HG02884 (cell line): ENCODE results near the gene C1D.
"Not testable (repeated sequence)": the region's sequence is repeated elsewhere in the genome, so short reads cannot be mapped to it uniquely, and the experiment has no call there.

Source experiments
- ATAC-seq: cut with Tn5 transposase; IDR thresholded peaks from one replicate; pipeline ENCODE4 v1.9.1; 2021; ENCODE audit warnings: mild to moderate bottlenecking, moderate library complexity; ENCODE audit not compliant: unreplicated experiment

C1D gene, protein sequence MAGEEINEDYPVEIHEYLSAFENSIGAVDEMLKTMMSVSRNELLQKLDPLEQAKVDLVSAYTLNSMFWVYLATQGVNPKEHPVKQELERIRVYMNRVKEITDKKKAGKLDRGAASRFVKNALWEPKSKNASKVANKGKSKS

DNA sequence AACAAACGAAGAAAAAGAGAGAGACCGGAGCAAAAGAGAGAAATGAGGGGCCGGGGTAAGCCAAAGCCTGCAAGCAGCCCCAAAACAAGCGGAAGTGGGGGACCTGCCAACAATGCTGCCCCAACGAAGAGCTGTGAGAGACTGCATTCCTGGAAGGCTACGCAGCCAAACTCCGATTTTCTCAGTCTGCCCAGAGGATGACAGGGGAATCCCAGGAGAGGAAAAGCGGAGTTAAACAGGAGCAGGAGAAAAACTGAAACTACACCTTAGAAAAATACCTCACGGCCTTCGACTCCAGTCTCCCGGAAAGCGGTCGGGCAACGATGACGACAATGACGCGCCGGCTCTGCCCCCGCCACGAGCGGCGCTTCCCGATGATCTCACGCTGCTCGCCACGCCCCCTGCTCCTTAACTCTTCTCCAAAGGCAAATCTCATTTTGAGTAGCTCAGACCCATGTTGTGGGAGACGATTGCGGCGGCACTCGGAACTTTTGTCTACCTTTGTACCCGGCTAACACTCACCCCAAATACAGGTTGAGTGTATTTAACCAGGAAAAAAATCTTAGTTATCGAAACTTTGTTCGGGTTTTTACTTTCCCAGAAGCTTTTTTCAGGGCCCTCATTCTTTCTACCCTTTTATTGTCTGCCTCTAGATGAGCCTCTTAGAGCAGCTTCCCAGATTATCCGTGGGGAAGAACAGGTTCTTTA is at the start of gene C1D:
Gene C1D (minus strand): TSS at position 325 of the 708 bp plus-strand sequence. CDS start 15,694 bp downstream, outside the sequence.
- peak; percentile 93 for ATAC-seq

DNA sequence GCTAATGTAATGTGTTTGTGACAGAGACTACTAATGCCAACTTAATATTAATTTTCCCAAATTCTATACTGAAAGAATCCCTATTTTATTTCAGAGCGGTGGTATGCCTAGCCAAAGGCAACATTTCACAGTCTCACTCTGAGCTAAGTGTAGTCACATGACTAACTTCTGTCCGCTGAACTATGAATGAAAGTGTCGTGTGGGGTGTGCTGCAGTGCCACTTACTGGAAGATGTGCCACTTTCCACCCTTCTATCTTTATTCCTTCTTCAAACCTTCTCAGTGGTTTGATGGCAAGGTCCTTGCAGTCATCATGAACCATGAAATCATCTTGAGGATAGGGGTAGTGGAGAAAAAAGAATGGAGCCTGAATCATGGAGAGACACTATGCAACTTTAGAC is 47.3 kb upstream of the C1D start:
- peak; percentile 87 for ATAC-seq

DNA sequence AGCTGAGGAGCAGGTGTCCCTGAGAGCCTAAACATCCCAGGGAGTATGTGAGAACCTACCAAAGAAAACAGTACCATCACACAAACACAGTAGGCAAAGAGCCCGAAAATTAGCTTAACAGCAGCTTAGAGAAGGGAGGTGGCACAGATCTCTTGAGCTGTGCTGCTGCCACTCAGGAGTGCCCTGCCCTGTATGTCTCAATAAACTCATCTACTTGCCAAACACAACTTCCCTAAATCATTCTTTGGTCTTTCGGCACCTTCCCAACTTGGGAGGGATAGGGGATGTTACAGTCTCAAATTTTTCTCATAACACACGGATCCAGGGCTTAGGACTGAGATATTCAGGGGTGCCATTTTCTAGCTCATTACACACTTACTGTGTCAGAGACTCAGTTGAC is 45.3 kb upstream of the C1D start:
- no peak for ATAC-seq

- no peak for ATAC-seq
Observed at GRCh38 chr2:68107475-68107874, 44.7 kb upstream of the C1D start.

DNA sequence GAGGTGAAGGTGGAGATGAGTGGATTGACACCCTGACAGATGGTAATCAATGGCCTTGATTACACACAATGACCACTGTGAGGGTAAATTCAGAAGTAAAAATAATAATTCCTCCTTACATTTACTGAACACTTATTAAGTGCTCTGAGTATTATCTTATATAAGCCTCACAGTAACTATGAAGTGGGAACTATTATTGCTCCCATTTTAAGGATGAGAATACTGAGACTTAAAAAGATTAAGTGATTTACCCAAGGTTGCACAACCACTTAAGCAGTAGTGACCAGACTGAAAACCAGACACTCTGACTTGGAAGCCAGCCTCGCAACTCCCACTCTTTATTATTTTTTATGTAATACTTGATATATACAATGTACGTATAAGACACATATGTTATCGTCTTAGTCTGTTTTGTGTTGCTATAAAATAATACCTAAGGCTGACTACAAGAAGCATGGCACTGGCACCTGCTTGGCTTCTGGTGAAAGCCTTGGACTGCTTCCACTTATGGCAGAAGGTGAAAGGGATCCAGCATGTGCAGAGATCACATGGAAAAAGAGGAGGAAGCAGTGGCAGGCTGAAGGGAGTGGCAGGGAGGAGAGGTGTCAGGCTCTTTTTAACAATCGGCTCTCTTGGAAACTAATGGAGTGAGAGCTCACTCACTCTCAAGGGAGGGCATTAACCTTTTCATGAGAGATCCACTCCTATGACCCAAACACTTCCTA is 41.5 kb upstream of the C1D start:
- no peak for ATAC-seq

DNA sequence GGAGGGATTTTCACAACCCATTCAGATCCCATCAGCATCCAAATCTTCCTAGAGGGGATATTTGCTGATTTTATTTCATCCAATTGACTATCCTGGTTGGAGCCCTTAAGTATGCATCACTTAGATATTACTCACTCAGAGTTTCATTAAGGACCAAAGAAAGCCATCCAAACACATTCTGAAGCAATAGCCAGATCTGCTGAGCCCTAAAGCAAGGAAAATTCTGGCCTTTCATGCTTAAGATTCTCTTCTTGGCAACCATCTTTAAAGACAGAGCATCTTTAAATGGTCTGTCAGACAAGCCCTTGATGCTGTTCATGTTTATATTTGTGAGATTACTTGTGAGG is 40.9 kb upstream of the C1D start:
- no peak for ATAC-seq

DNA sequence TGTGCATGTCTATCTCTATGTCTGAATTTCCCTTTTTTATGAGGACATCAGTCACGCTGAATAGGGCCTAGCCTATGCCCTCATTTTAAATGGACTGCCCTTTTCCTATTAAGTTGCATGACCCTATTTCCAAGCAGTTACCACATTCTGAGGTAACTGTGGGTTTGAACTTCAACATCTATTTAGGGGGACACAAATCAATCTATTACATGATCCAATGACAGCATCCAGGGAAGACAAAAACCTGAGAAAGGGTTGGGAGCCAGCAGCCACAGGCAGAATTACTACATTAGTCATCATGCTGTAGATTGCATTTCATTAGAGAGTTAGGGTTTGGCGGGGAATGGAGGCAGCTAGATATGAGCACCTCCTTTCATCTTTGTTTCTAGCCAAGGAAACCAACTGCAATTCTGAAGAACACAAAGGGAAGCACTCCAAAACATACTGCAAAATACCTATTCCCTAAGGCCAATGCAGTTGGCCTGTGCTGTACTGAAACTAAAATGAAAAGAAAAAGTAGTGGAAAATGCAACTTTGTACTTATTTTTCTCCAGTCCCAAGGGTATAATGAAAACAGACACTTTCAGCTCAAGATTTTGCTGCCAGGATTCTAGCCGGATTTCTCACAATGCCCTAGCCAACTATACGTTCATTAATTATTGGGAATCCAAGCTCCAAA is 40.4 kb upstream of the C1D start:
- no peak for ATAC-seq

DNA sequence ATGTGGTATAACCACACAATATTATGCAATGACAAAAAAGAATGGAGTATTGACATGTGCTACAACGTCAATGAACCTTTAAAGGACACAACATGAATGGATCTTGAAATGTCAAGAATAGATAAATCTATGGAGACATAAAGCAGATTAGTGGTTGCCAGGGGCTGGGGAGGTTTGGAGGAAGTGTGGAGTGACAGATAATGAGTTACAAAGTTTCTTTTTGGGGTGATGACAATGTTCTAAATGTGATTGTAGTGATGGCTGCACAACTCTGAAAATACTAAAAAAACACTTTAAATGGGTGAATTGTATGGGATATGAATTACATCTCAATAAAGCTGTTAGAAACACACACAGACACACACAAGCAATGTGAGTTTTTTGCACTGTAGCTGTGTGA is 37.4 kb upstream of the C1D start:
- ATAC-seq = no peak

GRCh38 chr2:68099260-68099659 is 36.5 kb upstream of the C1D start:
- no peak for ATAC-seq

DNA sequence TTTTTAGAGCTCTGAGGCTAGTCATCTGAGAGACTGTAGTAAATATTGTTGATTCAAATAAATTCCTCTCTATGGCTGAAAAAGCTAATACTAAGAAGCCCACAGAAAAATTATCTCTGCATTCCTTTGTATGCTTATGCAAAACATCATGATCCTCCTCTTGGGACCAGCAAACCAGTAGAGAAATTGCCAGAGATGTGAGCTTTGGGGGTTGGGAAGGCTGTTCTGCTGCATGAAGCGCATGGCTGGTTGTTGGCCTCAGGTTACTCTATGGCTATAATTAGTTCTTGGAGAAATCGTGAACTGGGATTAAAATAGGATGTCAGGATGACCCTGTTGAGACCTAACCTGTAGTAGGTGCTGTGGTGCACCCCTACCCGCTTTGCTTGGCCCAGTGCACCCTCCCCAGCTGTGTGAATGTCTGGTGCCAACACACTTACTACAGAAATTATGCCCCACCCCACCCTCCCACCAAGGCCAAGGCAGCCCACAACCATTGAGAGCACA is 35.5 kb upstream of the C1D start:
- ATAC-seq = no peak

GRCh38 chr2:68094111-68094510 is 31.3 kb upstream of the C1D start:
- ATAC-seq = no peak

- no peak for ATAC-seq
Observed at GRCh38 chr2:68093634-68094033, 30.8 kb upstream of the C1D start.

GRCh38 chr2:68091439-68092034 is 28.7 kb upstream of the C1D start:
- no peak for ATAC-seq

GRCh38 chr2:68089961-68090360 is 27.2 kb upstream of the C1D start:
- no peak for ATAC-seq

- ATAC-seq = no peak
Observed at GRCh38 chr2:68088940-68089339, 26.1 kb upstream of the C1D start.

DNA sequence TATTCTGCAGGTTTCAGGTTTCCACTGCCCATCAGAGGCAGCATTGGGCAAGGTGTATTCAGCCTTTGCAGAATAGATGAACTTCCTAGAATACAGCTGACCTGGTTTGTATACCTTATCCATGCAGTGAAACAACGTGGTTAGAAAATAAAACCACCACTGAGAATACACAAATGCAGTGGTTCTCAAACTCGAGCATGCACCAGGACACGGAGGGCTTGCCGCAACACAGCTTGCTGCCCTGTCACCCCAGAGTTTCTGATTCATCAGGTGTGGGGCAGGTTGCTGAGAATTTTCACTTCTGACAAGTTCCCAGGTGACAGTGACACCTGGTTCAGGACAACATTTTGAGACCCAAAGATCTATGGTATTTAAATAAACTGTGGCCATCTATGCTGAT is 23.4 kb upstream of the C1D start:
- ATAC-seq = no peak

DNA sequence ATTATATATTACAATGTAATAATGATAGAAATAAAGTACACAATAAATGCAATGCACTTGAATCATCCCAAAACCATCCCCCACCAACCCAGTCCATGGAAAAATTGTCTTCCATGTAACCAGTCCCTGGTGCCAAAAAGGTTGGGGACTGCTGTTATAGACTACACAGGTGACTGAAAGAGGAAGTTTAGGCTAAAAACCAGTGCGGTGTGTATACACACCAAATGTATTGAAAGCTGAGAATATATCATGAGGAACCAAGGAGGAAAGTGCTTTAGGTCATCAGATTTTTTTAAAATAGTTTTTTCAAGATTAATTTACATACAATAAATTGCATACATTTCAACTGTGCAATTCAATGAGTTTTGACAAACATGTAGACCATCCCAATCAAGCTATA is 20.5 kb upstream of the C1D start:
- ATAC-seq = no peak

DNA sequence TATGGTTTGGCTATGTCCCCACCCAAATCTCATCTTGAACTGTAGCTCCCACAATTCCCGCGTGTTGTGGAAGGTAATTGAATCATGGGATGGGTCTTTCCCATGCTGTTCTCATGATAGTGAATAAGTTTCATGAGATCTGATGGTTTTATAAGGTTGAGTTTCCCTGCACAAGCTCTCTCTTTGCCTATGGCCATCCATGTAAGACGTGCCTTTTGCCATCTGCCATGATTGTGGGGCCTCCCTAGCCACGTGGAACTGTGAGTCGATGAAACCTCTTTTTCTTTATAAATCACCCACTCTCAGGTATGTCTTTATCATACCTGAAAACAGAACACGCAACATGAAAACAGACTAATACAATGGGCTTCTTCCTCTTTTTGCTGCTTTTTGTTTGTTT is 11.2 kb upstream of the C1D start:
- ATAC-seq = no peak

GRCh38 chr2:68063797-68064646 is 1.2 kb upstream of the C1D start:
- not testable (repeated sequence) for ATAC-seq

- ATAC-seq = no peak
Observed at GRCh38 chr2:68060652-68061051, 2.2 kb downstream of the C1D start.
